NCI-H187 (cell line): ENCODE data around the gene KMT2D.

Source experiments
- DNase-seq, 2 experiments: peaks; one replicate each; lab custom pipeline; 2025; lab: John Stamatoyannopoulos, UW

The KMT2D gene, protein sequence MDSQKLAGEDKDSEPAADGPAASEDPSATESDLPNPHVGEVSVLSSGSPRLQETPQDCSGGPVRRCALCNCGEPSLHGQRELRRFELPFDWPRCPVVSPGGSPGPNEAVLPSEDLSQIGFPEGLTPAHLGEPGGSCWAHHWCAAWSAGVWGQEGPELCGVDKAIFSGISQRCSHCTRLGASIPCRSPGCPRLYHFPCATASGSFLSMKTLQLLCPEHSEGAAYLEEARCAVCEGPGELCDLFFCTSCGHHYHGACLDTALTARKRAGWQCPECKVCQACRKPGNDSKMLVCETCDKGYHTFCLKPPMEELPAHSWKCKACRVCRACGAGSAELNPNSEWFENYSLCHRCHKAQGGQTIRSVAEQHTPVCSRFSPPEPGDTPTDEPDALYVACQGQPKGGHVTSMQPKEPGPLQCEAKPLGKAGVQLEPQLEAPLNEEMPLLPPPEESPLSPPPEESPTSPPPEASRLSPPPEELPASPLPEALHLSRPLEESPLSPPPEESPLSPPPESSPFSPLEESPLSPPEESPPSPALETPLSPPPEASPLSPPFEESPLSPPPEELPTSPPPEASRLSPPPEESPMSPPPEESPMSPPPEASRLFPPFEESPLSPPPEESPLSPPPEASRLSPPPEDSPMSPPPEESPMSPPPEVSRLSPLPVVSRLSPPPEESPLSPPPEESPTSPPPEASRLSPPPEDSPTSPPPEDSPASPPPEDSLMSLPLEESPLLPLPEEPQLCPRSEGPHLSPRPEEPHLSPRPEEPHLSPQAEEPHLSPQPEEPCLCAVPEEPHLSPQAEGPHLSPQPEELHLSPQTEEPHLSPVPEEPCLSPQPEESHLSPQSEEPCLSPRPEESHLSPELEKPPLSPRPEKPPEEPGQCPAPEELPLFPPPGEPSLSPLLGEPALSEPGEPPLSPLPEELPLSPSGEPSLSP (N-terminal part only)

DNA sequence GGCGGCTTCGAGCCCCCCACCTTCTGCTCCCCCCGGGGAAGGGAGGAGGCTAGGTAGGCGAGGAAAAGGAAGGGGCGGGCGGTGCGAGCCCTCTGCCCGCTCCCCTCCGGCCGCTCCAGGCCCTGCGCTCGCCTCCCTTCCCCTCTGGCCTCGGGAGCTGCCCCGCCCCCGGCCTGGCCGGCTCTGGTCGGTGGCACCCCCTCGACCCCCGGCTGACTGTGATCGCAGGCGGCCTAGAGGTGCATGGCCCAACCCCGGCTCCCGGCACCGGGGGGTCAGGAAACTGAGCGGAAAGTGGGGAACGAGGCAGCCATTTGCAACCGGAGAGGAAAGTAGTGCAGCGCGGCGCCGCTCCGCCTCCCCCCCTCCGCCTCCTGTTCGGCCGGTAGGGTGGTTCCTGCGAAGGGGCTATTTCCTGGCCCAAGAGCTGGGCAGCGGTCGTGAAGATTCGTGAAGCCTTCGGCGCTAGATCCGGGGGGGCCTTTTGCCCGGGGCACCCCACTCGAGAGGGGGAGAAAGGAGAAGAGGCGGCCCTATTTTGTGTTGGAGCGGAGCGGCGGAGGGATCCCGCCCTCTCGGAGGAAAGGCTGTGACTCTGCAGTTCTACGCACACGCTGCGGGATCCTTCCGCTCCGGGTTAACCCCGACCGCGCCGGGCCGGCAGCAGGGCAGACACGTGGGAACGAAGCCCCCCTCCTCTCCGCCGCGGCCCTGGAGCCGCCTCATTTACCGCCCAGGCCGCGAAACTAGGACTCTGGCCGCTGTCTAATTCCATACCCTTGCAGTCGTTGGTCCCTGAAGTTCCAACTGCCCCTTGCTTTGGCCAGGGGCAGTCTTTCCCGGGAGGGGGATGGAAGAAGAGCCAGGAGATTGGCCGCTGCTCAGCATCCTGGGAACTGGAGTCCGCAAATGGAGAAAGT lies at the start of gene KMT2D:
Gene KMT2D, minus strand, starts transcription at position 558 of the 920 bp plus-strand sequence. CDS start 5,470 bp downstream, outside the sequence.
- DNase-seq: peak; percentile 87 to 91

GRCh38 chr12:49109641-49110463 lies 49.3 kb upstream of the KMT2D start:
- no peak for DNase-seq

DNA sequence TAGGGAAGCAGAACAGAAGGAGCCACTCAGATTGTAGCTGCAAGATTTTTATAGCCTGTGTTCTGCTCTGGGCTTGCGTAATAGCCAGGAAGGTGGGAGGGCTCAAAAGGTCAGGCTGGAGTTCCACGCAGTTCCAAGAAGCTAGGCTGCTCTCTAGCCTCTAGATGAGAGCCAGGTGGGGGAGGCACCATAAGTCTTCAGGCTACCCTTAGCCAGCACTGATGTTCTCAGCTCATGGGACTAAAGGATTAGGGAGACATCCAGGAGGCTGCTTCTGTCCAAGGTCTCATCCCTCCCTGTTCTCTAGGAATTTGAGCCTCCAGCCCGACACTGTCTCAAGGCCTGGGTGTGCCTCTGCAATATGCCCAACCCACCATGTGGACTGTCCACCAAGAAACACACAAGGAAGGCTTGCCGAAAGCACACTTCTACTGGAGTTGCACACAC lies 48.4 kb upstream of the KMT2D start:
- DNase-seq: no peak

DNA sequence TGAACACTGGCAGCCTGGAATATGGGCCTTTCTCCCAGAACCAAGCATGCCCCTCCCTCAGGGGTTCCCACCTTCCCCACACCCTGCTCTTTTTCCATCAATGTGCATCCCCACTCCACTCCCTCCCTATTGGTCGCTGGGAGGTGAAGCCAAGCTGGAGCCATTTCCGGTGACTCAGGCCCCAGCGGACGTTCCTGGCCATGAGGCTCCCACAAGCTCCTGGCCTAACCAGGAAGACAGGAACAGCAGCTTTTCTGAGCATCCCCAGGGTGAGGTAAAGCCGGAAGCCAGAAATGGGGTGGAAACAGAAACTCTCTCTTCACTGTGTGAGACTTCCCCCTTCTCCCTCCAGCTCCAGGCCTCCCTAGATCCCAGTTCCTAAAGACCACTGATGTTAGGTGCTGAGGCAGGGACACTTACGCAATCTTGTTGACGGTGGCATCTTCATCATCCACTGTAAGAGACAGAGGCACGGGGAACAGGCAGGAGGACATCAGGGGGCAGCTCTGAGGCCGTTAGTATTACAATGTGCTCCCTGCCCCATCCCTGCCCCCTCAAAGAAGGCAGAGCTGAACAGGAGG lies 45.0 kb upstream of the KMT2D start:
- DNase-seq: no peak

GRCh38 chr12:49104822-49105221 lies 44.2 kb upstream of the KMT2D start:
- no peak for DNase-seq

DNA sequence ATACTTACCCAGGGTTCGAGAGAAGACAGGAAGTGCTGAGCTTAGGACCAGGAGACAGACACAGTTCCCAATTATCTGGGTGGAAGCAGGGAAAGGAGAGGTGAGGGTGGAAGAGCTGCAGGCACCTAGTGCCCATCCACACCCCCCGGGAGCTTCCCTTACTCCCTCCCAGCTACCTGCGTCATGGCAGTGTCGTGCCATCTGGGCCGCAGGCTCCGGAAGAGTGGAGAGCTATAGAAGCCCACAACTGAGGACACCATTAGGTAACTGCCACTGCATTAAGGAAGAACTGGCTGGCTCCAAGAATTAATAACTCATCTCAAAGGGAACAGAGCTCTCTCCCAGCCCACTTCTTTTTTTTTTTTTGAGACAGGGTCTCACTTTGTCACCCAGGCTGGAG lies 39.8 kb upstream of the KMT2D start:
- no peak for DNase-seq

- no peak for DNase-seq
Observed at GRCh38 chr12:49098703-49099102, 38.1 kb upstream of the KMT2D start.

DNA sequence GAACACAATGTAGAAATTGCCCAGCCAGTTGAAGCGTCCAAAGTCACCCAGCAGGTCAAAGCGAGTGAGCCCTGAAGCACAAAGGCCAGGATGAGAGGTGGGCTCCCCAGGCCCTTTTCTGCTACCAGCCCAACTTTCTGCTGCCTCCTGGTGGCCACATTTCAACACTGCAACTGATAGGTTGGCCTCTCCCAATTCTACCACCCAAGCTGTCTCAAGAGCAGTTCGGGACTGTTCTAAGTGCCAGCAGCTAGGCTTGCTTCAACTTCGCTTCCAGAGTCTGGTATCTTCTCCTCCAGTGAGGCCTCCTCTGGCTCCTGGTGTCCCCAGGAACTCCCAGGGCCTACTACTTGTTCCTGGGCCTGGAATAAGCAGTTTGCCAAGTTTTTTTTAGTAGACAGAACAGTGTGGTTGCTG lies 37.4 kb upstream of the KMT2D start:
- DNase-seq: peak in 1 of 2 experiments; percentile 13

DNA sequence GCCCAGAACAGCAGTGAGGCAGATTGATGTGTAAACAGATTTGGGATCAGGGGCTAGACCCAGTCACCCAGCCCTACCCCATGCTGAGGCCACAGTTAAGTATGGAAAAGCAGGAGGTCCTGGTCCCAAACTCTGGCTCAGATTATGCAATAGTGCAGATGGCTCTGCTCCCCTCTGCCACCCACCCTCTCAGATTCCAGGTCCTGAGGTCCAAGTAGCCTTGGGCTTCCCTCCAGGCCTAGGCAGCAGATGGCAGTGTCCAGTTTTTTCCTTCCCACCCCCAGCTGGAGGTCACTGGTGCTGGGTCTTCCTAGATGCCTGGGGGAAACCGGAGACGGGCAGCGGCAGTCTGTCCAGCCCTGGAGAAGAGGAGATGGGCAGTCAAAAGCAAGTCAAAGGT lies 36.8 kb upstream of the KMT2D start:
- no peak for DNase-seq

DNA sequence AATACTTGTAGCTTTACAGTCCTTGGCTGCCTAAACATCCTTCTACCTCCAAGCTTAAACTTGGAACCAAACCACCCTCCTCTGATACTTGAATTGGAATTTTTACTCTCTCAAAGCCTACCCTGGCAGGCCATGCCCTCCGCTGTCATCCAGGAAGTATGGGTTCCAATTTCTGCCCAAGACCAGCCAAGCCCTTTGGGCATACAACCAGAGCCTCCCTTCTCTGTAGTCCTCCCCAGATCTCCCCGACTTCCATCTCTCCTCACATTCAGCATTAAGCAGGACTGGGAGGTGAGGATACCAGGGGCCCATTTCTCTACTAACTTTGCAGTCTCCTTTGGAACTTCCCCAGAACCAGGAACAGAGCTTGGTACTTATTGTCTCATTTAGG lies 34.4 kb upstream of the KMT2D start:
- no peak for DNase-seq

DNA sequence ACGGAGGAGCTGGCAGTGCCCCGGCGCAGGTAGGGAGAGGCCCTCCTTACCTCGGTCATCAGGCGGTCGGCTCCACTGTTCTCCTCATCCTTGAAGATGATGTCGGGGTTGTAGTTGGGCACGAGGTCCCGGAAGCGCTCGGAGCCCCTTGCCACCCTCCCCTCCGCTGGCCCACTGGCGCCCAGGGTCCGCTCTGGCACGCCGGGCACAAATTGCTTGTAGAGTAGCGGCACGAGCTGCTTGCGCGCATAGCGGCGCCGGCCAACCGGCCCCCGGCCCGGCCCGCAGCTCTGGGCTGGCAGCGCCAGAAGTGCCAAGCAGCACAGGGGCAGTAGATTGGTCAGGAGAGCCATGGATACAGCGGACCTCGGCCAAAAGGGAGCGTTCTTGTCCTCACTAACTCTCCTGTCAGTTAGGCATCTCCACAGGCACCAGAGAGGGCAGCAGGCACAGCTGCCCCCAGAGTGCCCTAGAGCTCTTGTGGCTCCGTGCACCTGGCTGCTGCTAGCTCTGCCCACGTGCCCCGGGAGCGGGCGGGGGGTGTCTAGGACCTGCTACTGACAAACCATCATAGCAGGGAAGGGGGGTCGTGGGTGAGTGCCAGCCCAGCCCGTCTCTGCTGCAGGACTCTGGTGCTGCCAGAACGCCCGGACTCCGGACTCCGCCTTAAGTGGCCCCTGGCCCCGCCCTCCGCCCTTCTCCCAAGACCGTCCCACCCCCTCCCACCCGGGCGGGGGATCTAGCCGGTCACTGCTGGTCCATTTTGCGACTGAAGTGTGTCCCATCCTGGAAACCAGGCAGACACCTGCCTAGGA lies 33.8 kb upstream of the KMT2D start, which contains the start of gene DHH:
Gene DHH, minus strand, starts transcription at position 642 of the 815 bp plus-strand sequence. Its CDS starts 289 bp downstream, at position 353.
- DNase-seq: peak in 1 of 2 experiments; percentile 47

- DNase-seq: no peak
Observed at GRCh38 chr12:49093792-49094159, 33.2 kb upstream of the KMT2D start.

GRCh38 chr12:49092816-49093406 lies 32.3 kb upstream of the KMT2D start:
- DNase-seq: no peak

GRCh38 chr12:49092086-49092815 lies 31.7 kb upstream of the KMT2D start:
- peak in 1 of 2 experiments; percentile 35 for DNase-seq

DNA sequence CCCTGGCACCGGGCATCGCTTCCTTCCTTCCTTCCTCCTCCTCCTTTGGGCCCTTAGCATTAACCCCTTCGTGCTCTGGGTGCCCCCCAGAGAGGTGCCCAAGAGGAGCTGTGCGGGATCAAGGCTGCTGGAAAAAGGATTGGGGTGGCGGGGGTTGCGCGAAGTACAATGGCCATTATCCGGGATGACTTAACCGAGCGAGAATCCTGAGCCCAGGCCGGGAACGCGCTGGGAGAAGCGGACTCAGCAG lies 31.2 kb upstream of the KMT2D start:
- DNase-seq: no peak

GRCh38 chr12:49091056-49091835 lies 30.7 kb upstream of the KMT2D start:
- DNase-seq: no peak

DNA sequence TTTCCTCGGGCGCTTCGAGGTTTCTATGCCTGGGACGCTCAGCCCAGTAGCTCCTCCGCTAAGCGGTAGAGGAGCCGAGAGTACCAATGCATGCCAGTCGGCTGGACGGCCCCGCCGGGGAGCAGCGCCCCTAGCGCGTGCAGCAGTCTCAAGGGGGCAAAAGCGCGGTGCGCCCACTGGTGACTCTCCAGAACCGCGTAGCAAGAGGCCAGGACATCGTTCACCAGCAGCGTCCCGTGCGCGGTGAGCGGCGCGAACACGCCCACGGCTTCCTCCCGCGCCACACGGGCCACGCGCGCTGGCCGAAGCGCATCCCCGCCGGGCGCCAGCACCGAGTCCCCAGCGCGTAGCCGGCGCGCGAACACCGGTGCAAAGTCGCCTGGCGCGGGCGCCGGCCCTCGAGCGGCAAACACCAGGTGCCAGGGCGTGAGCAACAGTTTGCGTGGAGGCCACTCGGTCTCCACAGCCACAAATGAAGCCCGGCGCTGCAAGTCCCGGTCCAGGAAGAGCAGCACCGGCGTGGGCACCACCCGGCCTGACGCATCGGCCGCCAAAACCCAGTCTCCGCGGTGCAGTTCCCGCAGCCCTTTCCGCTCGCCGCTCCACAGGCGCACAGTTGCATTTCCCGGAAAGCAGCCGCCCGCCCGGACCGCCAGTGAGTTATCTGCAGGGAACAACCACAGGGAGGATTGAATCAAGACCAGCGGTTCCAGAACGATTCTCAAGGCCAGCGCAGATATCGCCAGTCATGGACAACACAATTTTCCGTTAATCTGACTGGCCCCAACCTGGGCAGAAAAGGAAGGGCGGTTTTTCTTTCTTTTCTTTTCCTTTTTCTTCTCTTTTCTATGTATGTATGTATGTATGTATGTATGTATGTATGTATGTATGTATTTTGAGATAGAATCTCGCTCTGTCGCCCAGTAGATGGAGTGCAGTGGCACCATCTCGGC lies 29.5 kb upstream of the KMT2D start:
- DNase-seq: no peak
